GM20431 (cell line): ENCODE results near the gene UBR3.
"Not testable (repeated sequence)": the region's sequence is repeated elsewhere in the genome, so short reads cannot be mapped to it uniquely, and the experiment has no call there.

ENCODE experiments used
- in situ Hi-C: fragments of 300-500 bp; cut with MseI, MboI; formaldehyde crosslinking; loops from one replicate; pipeline ENCODE4 v1.15.0; 2020; ENCODE audit warnings: low sequenced_read_pairs; ENCODE audit not compliant: unreplicated experiment

Gene UBR3

DNA sequence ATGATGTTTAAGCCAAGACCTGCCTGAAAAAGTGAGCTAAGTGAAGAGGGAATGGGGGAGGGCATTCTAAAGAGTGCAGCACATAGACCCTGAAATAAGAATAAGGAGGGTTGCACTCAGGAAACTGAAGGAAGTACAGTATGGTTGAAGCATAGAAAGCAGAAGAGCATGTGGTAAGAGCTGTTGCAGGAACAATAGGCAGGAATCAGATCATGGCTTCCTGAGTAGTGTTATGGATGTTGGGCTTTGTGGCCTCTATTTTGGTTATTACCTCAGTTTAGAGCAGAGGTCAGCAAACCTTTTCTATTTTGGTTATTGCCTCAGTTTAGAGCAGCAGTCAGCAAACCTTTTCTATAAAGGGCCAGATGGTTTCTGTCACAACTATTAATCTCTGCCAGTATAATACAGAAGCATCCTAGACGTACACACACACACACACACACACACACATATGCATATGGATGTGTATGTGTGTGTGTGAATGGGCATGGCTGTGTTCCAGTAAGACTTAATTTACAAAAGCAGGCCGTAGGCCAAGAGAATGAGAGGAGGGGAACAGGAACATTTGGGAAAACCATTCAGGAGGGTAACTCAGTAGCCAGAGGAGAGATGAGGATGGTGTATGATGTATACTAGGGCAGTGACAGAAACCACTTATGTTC lies 259.6 kb downstream of the UBR3 start:
- in situ Hi-C loops = no loop called here

DNA sequence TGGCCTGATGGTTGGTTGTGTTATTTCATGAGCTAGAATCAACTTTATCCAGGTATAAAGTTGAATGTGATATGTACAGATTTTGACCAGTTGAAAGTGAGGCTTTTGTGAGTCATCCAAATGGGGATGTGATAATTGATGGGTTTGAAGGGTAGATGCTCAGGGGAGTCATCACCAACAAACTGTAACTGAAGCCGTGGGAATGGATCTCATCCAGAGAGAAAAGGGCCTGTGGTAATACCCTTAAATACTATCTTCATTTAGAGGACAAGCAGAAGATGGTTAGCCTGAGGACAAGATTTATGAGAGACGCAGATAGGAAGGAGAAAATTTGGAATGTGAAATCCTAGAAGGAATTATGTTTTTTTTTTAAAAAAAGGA lies 260.1 kb downstream of the UBR3 start:
- in situ Hi-C loops = no loop called here

- in situ Hi-C loops = no loop called here
Measured at GRCh38 chr2:170088776-170089175, 261.5 kb downstream of the UBR3 start.

DNA sequence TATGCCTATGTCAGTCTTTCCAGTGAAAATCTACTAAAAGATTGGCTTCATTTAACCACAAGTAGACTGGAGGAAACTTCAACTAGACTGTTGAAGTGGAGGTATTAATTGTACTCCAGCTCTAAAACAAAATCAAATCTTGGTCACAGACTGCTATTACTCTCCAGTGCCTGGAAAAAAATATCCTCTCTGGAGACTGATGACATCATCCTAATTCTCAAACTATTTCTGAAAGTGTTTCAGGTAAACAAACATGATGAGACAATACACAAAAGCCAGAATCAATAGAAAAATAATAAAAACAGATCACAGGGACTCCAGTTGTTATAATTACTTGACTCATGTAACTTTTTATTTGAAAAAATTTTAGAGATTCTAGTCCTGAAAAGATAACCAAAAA lies 263.0 kb downstream of the UBR3 start:
- in situ Hi-C loops = no loop called here

- in situ Hi-C loops = no loop called here
Measured at GRCh38 chr2:170091436-170091835, 264.2 kb downstream of the UBR3 start.

GRCh38 chr2:170092436-170093060 lies 265.3 kb downstream of the UBR3 start:
- in situ Hi-C loops = no loop called here

DNA sequence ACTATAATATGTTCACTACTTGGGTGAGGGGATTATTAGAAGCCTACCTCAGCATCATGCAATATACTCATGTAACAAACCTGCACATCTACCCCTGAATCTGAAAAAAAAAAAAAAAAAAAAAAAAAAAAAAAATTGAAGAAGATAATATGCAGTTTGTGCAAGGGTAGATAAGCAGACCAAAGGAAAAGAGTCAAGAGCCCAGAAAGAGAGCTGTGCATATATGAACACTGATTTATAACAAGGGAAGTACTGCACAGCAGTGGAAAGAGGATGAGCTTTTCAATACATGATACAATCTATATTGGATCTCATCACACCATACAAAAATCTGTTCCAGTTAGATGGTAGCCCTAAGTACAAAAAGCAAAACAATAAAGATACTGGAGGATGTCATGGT lies 268.1 kb downstream of the UBR3 start:
- in situ Hi-C loops = no loop called here

- in situ Hi-C loops = no loop called here
Measured at GRCh38 chr2:170098626-170099312, 271.5 kb downstream of the UBR3 start.

GRCh38 chr2:170101789-170102188 lies 274.5 kb downstream of the UBR3 start:
- in situ Hi-C loops = no loop called here

GRCh38 chr2:170106102-170106840 lies 279.0 kb downstream of the UBR3 start:
- in situ Hi-C loops = no loop called here

- in situ Hi-C loops = no loop called here
Measured at GRCh38 chr2:170113168-170113894, 286.1 kb downstream of the UBR3 start.

DNA sequence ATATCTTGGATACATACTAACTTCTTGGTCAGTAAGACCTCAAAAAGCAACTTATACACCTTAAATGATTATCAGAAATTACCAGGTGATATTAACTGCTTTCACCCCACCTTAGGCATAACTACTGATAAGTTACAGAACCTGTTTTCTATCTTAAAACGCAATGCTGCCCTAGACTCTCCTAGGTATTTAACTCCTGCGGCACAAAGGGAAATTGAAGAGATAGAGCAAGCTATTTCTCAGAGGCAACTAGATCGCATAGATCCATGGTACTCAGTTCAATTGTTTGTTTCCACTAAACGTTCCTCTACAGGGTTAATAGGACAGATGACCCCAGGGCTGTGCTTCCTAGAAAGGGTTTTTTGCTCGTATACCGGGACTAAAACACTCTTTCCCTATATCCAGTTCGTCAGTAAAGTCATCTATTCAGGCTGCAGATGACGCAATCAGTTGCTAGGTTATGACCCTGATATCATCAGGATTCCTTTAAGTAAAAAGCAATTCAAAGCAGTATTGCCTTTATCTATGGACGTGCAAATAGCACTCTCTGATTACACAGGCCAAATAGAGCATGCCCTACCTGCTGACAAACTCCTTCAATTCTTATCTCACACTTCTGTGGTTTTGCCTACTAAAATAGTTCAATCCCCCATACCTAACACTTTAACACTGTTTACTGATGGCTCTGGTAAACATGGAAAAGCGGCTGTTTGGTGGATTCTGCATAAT lies 288.4 kb downstream of the UBR3 start:
- in situ Hi-C loops = no loop called here

GRCh38 chr2:170118641-170119040 lies 291.4 kb downstream of the UBR3 start:
- in situ Hi-C loops = no loop called here

- in situ Hi-C loops = not testable (repeated sequence)
Measured at GRCh38 chr2:170119326-170119725, 292.1 kb downstream of the UBR3 start.

- in situ Hi-C loops = no loop called here
Measured at GRCh38 chr2:170121689-170122088, 294.4 kb downstream of the UBR3 start.

GRCh38 chr2:170122883-170123547 lies 295.8 kb downstream of the UBR3 start:
- in situ Hi-C loops = no loop called here

- in situ Hi-C loops = no loop called here
Measured at GRCh38 chr2:170123593-170123992, 296.3 kb downstream of the UBR3 start.

- in situ Hi-C loops = not testable (repeated sequence)
Measured at GRCh38 chr2:170126138-170126728, 299.0 kb downstream of the UBR3 start.
